Fibroblast of villous mesenchyme (primary cell): ENCODE measurements around the gene CYB5A. TPM values are rescaled to one million over a fixed set of nuclear protein-coding genes. Genes with fewer than 3 reads are reported as not detected.
"Not testable (repeated sequence)": the region's sequence is repeated elsewhere in the genome, so short reads cannot be mapped to it uniquely, and the experiment has no call there.

Source experiments
- DNase-seq: peaks from one replicate; pipeline ENCODE4 v3.0.0-alpha.2; 2010; ENCODE audit warnings: low read depth
- H3K4me3 ChIP-seq: 2 replicates; pipeline ENCODE4 v1.5.1; 2011; ENCODE audit warnings: low read depth, mild to moderate bottlenecking, low read length
- total RNA-seq: library from RNA; depleted of rRNA; stranded (reverse); fragments of >200 nt; gene quantifications from 2 replicates; pipeline ENCODE4 v1.2.3, GENCODE V29; 2012
- TF ChIP-seq, protein P1 (sequence below): IDR thresholded peaks from 2 replicates; pipeline ENCODE4 v1.5.1; 2012; ENCODE audit warnings: low read depth, mild to moderate bottlenecking, low read length; ENCODE audit not compliant: insufficient read depth

The CYB5A gene
- total RNA-seq, 1 donor = 114 TPM

DNA sequence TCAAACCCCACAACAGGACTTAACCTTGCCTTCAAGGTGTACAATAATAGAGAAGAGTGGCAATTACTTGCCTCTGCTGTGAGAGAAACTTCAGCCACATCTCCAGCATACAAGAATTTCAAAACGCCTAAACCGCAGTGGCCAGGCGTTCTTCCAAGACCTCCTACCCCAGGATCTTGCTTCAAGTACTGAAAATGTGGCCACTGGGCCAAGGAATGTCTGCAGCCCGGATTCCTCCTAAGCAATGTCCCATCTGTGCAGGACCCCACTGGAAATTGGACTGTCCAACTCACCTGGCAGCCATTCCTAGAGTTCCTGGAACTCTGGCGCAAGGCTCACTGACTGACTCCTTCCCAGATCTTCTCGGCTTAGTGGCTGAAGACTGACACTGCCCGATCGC is 2.8 kb upstream of the CYB5A start:
- H3K4me3 ChIP-seq = no peak overlapping the region
- TF ChIP-seq, protein P1, sequence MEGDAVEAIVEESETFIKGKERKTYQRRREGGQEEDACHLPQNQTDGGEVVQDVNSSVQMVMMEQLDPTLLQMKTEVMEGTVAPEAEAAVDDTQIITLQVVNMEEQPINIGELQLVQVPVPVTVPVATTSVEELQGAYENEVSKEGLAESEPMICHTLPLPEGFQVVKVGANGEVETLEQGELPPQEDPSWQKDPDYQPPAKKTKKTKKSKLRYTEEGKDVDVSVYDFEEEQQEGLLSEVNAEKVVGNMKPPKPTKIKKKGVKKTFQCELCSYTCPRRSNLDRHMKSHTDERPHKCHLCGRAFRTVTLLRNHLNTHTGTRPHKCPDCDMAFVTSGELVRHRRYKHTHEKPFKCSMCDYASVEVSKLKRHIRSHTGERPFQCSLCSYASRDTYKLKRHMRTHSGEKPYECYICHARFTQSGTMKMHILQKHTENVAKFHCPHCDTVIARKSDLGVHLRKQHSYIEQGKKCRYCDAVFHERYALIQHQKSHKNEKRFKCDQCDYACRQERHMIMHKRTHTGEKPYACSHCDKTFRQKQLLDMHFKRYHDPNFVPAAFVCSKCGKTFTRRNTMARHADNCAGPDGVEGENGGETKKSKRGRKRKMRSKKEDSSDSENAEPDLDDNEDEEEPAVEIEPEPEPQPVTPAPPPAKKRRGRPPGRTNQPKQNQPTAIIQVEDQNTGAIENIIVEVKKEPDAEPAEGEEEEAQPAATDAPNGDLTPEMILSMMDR = no peak
- no peak for DNase-seq

DNA sequence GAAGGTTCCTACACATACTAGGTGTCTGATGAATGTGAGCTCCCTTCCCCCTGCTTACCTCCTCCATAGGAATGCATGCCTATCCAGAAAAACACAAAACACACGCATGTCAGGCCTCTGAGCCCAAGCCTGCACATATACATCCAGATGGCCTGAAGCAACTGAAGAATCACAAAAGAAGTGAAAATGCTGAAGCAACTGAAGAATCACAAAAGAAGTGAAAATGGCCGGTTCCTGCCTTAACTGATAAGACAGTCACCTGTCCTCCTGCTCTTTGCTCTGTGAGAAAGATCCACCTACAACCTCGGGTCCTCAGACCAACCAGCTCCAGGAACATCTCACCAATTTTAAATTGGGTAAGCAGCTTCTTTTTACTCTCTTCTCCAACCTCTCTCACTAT is 1.2 kb upstream of the CYB5A start:
- not testable (repeated sequence) for H3K4me3 ChIP-seq, DNase-seq

DNA sequence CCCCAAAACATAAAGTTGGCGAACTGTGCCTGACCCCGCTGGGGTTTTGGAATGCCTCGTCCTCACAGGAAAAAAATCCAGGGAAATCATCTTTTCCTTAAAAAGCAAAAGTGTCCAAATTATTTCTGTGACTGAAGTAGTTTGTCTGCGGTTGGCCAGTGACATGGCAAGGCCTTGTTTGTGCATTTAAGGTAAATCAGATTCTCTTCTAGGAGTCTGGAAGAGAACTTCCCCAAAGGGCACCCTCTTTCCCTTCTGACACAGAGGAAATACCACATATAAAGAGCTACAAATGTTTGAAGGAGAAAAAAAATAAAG is 737 bp upstream of the CYB5A start:
- H3K4me3 ChIP-seq = peak overlapping the region; percentile 98
- TF ChIP-seq, protein P1 = no peak
- no peak for DNase-seq

DNA sequence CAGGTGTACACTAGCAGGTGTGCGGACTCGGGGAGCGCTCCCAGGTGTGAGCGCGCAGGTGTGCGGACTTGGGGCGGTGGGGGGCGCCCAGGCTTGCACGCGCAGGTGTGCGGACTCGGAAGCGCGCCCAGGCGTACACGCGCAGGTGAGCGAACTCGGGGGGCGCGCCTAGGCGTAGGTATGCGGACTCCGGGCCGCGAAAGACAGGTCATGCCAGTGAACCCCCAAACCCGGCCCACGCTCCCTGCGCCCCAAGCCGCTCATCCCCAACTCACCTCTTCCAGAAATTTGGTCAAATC is 342 bp downstream of the CYB5A start:
- peak overlapping the region; percentile 98 for H3K4me3 ChIP-seq
- DNase-seq = no peak
- TF ChIP-seq, protein P1 = no peak

DNA sequence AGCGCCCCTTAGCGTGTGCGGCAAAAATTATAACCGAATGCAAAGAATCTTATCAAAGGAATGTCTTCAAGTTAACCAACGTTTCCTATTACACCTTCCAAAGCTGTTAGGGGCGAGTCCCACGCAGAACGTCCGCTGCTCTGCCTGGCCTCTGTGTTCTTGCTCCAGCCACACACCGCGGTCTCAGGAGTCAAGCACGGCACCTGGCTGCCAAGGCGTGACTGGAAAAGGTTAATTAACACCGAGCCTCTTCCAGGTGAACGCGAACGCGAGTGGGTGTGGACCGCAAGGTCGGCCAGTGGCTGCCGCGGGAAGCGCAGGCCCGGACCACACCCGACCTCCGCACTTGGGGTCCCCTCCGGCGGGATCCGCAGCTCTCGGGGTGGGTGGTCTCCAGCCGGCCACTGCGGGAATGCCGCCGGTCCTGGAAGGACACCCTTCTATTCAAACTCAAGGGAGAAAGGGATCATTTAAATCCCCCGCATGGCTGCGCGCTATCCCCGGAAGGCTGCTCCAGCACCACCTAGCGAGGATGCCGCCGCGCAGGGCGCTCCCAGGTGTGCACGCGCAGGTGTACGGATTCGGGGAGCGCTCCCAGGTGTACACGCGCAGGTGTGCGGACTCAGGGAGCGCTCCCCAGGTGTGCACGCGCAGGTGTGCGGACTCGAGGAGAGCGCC is 830 bp downstream of the CYB5A start:
- peak overlapping the region; percentile 98 for H3K4me3 ChIP-seq
- DNase-seq = no peak
- TF ChIP-seq, protein P1 = peak; percentile 18

DNA sequence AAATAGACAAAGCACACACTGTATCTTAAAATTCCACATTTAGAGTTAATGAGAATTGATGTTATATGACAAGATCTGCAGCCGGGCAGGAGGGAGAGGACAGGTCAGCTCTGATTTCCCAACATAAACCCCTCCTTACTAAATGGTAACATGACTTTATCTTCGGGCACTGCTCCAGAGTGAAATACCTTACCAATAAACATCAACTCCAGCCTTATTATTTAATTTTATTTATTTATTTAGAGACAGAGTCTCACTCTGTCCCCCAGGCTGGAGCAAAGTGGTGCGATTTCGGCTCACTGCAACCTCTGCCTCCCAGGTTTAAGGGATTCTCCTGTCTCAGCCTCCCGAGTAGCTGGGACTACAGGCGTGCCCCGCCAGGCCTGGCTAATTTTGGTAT is 1.7 kb downstream of the CYB5A start:
- TF ChIP-seq, protein P1 = no peak
- no peak for DNase-seq
- H3K4me3 ChIP-seq = peak overlapping the region; percentile 98

DNA sequence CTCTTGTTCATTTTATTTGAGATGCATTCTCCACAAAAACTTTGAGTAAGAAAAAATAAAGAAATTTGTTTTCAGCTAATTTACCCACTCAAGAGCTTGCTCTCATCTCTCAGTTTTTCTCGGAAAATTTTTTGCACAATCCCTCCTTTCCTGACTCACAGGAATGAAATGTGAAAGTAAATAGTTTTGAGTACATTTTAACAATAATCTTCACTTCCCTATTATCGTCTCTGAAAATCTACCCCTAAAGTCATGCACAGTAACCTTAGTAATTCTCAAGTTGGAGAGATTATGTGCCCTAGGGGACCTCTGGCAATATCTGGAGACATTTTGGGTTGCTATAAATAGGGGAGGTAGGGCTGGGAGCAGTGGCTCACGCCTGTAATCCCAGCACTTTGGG is 2.6 kb downstream of the CYB5A start:
- peak overlapping the region; percentile 51 for H3K4me3 ChIP-seq
- TF ChIP-seq, protein P1 = no peak
- DNase-seq = peak; percentile 71
